Measurements from ENCODE around the gene CCDC61.

The CCDC61 gene

GRCh38 chr19:45960595-45961235 lies 34.6 kb upstream of the CCDC61 start:
- no peak overlapping the region for H3K4me3 ChIP-seq (ENCODE audit: low read depth, low read length)
- peaks cover 16% of the 10 kb centered on the region for H3K36me3 ChIP-seq
- H3K27ac ChIP-seq: peak overlapping the region; percentile 81
- H3K27me3 ChIP-seq (ENCODE audit: insufficient read depth, low read depth, severe bottlenecking): no peaks in the 10 kb centered on the region
- TF ChIP-seq CTCF (IDR thresholded peaks at IDR 0.05; ENCODE audit: low read depth, low read length): 0 out of 2 replicates have a peak, but pooled peaks have one; percentile 1
- H3K9me3 ChIP-seq (ENCODE audit: severe bottlenecking): no peaks in the 10 kb centered on the region
- peak; percentile 52 for DNase-seq

GRCh38 chr19:45962021-45962420 lies 33.2 kb upstream of the CCDC61 start:
- H3K9me3 ChIP-seq (ENCODE audit: severe bottlenecking): no peaks in the 10 kb centered on the region
- no peak for TF ChIP-seq CTCF (IDR thresholded peaks at IDR 0.05; ENCODE audit: low read depth, low read length)
- no peak for DNase-seq
- peaks cover 16% of the 10 kb centered on the region for H3K36me3 ChIP-seq
- no peak overlapping the region for H3K4me3 ChIP-seq (ENCODE audit: low read depth, low read length)
- H3K27ac ChIP-seq: no peak overlapping the region
- no peaks in the 10 kb centered on the region for H3K27me3 ChIP-seq (ENCODE audit: insufficient read depth, low read depth, severe bottlenecking)

- H3K9me3 ChIP-seq (ENCODE audit: severe bottlenecking): no peaks in the 10 kb centered on the region
- TF ChIP-seq CTCF (IDR thresholded peaks at IDR 0.05; ENCODE audit: low read depth, low read length): no peak
- peaks cover 8% of the 10 kb centered on the region for H3K36me3 ChIP-seq
- DNase-seq: no peak
- H3K27ac ChIP-seq: no peak overlapping the region
- no peaks in the 10 kb centered on the region for H3K27me3 ChIP-seq (ENCODE audit: insufficient read depth, low read depth, severe bottlenecking)
- no peak overlapping the region for H3K4me3 ChIP-seq (ENCODE audit: low read depth, low read length)
Measured at GRCh38 chr19:45967246-45967645, 28.0 kb upstream of the CCDC61 start.

DNA sequence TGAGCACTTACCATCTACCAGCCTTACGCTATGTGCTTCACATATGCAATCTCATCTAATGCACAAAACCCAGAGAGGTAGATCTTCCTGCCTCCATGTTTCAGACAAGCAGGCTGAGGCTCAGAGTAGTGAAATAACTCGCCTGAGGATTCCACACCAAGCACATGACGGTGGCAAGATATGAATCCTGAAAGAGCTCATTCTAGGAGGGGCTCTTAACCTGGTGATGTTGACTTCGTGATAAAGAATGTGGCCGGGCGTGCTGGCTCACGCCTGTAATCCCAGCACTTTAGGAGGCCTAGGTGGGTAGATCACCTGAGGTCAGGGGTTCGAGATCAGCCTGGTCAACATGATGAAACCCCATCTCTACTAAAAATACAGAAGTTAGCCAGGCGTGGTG lies 26.6 kb upstream of the CCDC61 start:
- TF ChIP-seq CTCF (IDR thresholded peaks at IDR 0.05; ENCODE audit: low read depth, low read length): no peak
- Histone ChIP-seq H3K9me3 (ENCODE audit: severe bottlenecking) (no peaks in the 10 kb centered on the region), H3K4me3 (ENCODE audit: low read depth, low read length) (no peak overlapping the region), H3K27me3 (ENCODE audit: insufficient read depth, low read depth, severe bottlenecking) (no peaks in the 10 kb centered on the region), H3K36me3 (peaks cover 8% of the 10 kb centered on the region), H3K27ac (no peak overlapping the region)
- no peak for DNase-seq

DNA sequence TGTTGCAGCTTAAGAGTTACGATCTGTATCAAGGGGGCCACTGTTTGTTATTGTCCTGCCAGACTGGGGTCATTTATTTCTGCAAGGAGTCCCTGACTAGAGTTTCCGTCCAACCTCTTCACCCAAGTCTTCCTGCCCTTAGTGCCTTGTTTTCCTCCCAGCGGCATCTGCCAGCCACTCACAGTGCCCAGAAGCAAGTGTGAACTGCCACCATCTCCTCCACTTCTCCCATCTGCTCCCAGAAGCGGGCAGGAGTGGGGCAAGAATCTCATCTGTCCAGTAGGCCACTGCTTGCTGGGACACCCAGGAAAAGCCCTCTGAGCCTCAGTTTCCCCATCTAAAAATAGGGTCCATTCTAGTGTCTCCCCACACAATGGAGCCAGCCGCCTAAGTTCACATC lies 25.6 kb upstream of the CCDC61 start:
- Histone ChIP-seq H3K27ac (no peak overlapping the region), H3K36me3 (peaks cover 8% of the 10 kb centered on the region), H3K4me3 (ENCODE audit: low read depth, low read length) (no peak overlapping the region), H3K27me3 (ENCODE audit: insufficient read depth, low read depth, severe bottlenecking) (no peaks in the 10 kb centered on the region), H3K9me3 (ENCODE audit: severe bottlenecking) (no peaks in the 10 kb centered on the region)
- no peak for DNase-seq
- no peak for TF ChIP-seq CTCF (IDR thresholded peaks at IDR 0.05; ENCODE audit: low read depth, low read length)

All from WERI-Rb-1 (cell line).